Activated CD4-positive, CD25-positive, alpha-beta regulatory T cell (primary cell): ENCODE data around the gene LIN52.
A peak's percentile ranks its signal among the peaks of the same experiment; 100 is the strongest.

Experiments
- DNase-seq, 4 experiments: peaks; one replicate each; lab custom pipeline; 2025; lab: John Stamatoyannopoulos, UW

Gene LIN52

DNA sequence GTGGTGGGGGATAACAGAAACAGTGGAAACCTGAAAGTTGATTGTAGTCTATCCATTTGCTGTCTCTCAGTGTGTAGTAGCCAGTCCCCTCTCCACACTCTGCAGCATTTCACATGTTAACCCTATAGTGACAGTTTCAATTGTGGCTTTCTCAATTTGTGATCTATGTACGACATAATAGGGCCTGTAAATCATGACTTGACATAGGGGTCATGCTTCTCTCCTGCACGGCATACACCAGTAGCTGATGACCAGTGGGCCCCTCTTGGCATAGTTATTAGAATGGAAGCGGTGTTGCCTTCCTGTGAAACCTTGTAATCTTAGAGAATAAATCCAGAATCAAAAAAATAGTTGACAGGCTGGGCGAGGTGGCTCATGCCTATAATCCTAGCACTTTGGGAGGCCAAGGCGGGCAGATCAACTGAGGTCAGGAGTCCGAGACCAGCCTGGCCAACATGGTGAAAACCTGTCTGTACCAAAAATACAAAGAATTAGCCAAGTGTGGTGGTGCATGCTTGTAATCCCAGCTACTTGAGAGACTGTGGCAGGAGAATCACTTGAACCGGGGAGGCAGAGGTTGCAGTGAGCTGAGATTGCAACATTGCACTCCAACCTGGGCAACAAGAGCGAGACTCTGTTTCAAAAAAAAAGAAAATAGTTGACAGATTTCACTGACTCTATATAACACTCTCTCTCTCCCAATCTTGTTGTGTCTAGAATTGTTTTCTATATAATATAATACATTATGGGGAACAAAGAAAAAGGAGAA, 109.9 kb downstream of the LIN52 start:
- no peak for DNase-seq

- no peak for DNase-seq
Observed at GRCh38 chr14:74195623-74196022, 110.9 kb downstream of the LIN52 start.

- no peak for DNase-seq
Observed at GRCh38 chr14:74198441-74199234, 113.9 kb downstream of the LIN52 start.

GRCh38 chr14:74202113-74202512, 117.4 kb downstream of the LIN52 start:
- no peak for DNase-seq

DNA sequence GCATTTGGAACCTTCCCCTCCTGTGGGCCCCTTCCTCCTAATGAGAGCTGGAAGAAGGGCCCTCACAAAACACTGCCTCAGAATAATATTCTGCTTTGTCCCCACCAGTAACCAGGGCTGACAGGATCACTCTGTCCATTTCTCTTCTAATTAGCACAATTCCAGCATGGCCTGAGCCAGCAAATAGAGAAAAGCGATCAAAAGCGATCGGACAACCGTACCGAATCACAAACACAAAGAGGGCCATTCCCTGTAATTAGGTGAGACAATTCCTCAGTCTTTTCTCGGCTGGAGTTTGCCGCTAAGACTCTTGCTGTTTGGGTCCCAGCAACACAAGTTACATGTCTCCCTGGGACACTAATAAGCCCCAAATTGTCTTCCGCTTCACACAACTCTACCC, 118.9 kb downstream of the LIN52 start:
- DNase-seq, result no peak

- no peak for DNase-seq
Observed at GRCh38 chr14:74204491-74204890, 119.7 kb downstream of the LIN52 start.

- no peak for DNase-seq
Observed at GRCh38 chr14:74205882-74206281, 121.1 kb downstream of the LIN52 start.

- no peak for DNase-seq
Observed at GRCh38 chr14:74207943-74208342, 123.2 kb downstream of the LIN52 start.

DNA sequence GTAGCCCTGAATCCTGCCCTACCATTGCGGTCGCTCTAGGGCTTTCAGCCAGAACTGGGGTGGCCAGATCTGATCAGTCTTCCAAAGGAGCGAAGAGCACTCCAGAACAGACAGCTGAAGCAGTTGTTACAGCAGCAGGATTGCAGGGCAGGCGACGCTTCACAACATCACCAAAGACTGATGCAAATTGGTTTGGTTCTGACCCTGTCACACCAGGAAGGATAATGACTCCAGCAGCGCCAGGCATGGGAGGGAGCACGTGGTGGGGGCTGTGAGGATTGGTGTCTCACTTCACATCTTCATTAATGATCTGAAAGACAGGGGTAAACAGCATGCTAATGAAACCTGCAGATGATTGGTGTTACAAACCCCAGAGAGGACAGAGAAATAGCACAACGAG, 123.9 kb downstream of the LIN52 start:
- no peak for DNase-seq

DNA sequence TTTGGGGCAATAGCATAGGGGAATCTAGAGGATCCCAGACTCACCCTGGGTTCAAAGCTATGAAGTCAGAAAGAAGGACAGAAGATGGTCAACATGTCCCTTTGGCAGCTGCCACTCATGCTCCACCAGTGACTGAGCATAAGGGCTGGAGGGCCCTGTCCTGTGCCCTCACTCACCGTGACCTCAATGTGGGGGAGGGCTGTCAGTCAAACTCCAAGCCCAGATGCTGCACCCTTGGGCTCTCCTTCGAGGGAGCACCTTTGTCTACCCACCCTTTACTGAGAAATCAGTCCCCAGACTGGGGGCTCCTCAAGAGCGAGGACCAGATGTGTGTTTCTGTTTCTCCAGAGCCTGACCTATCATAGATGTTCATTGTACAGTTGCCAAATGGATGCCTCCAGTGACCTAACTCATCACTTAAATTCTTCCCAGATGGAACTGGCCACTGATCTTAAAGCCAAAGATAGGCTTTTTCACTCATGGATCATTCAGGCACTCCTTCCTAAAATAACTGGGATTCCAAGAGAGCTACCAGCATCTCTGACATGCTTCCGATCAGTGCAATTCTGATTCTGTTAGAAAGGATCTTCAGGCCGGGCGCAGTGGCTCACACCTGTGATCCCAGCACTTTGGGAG, 127.3 kb downstream of the LIN52 start:
- DNase-seq, result no peak

GRCh38 chr14:74213907-74214803, 129.4 kb downstream of the LIN52 start:
- no peak for DNase-seq

DNA sequence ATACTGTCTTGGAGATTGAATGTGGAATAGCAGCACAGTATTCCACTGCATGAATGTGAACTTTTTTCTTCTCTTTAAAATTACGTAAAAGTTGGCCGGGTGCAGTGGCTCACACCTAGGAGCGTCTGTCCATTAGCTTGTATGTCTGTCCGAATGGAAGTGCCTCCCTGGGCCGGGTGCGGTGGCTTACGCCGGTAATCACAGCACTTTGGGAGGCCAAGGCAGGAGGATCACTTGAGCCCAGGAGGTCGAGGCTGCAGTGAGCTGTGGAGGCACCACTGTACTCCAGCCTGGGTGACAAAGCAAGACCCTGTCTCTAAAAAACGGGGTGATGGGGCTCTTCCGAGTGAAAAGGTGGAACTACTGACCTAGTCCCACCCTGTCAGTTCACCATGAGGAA, 131.9 kb downstream of the LIN52 start:
- no peak for DNase-seq

GRCh38 chr14:74217672-74218448, 133.1 kb downstream of the LIN52 start:
- peak; percentile 51 to 67 (median 60) for DNase-seq

DNA sequence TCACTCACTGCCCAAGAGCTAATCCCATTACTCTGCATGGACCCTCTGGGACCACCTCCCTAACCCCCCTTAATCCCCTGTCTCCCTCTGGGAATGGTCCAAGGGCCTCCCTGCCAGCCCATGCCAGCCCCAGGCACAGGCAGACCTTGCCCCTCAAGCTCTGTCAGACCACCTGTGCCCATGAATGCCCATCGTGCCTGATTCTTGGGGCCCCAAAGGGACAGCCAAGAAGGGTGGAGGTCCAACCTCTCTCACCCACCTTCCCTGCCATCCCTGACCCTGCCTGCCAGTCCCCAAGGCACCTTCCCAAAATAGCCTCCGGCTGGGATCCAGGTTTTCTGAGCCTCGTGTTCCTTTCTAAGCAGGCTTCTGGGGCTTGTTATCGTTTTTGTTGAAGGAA, 133.7 kb downstream of the LIN52 start:
- no peak for DNase-seq

DNA sequence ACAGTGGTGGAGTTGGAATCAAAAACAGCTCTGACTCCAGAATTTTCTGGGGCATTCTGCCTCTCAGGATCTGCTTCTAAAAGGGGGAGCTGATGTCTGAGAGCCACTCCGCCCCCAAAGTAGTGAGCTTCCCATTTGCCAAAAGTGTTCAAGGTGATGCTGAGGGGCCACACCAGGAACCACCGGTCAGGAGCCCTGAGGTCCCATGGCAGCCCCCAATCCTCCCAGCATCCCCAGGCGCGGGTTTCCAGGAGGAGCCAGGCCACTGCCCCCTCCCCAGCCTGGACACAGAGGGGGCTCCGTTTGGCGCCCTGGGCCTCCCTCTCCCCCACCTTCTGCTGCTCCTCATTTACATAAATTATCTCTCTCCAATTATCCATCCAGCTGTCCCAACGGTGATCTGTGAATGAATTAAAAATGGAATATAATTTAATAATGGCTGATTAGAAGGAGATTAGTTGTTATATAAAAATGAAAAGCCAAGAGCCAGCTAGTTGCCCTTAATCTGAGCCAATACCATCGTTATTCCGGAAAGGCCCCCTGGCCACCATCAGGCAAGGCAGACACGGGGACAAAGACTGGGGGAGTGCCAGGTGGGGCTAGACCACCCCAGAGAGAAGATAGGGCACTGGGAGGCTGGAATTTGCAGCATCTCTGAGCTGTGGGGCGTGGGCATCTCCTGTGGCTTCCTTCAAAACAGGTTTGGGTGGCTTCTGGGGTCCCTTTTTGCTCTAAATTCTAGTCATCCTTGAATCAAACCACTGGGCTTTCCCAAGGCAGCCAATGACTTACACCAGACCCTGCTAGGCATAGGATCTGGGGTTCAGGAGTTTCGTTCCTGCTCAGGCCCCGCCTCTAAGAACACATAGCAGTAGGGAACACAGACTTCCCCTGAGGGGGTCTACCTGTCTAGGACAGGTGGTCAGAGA, 134.8 kb downstream of the LIN52 start:
- no peak for DNase-seq

DNA sequence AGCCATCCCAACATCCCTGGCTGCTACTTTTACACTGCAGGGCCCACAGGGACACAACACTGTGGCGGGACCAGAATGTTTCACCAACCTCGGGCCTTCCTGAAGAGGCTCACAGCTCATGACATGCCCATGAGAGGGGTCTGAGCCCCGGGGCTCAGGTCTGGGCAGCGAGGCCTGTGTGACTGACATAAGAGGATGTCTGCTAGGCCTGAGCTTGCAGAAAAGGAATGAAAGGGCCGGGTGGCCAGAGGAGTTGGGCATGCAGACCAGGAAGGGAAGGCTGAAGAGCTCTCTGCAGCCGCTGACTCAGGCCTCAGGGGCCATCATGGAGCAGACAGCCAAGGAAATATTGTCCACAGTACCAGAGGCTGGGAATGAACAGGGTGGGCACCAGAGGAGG, 136.2 kb downstream of the LIN52 start:
- DNase-seq, result no peak

DNA sequence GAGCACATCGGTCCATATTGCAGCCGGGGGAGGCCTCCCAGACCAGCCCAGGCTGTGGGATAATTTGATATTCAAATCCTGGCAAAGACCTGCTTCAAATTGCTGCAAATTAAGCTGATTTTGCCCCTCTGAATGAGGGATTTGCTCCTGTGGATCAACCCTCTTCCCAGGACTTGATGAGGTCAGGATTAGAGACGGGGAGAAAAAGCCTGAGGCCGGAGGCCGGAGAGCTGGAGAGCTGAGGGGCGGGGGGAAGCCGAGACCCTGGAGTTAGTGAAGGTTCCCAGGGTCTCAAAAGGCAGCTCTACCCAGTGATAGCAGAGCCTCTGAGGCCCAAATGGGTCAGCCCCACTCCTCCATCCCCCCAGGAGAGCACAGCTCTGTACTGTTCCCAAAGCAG, 137.0 kb downstream of the LIN52 start:
- DNase-seq, result no peak

GRCh38 chr14:74223016-74223415, 138.3 kb downstream of the LIN52 start:
- no peak for DNase-seq

- DNase-seq, result no peak
Observed at GRCh38 chr14:74231784-74232183, 147.0 kb downstream of the LIN52 start.

- DNase-seq, result no peak
Observed at GRCh38 chr14:74235017-74235416, 150.3 kb downstream of the LIN52 start.
